Liver (tissue), 3 donors: ENCODE data around the gene CHID1.

Source experiments
- ATF3 ChIP-seq: IDR thresholded peaks from 2 replicates; pipeline ENCODE4 v1.6.1; 2016; ENCODE audit warnings: antibody characterized with exemption
- CTCF ChIP-seq: fragments of 150-350 bp; IDR thresholded peaks from 2 replicates; pipeline ENCODE4 v1.5.1; 2017; ENCODE audit warnings: improper control_type of control experiment, low read depth, low read length; ENCODE audit not compliant: missing input control
- FOXA1 ChIP-seq: IDR thresholded peaks from 2 replicates; pipeline ENCODE4 v1.6.1; 2016; ENCODE audit warnings: antibody characterized with exemption
- HNF4G ChIP-seq: IDR thresholded peaks from 2 replicates; pipeline ENCODE4 v1.6.1; 2016; ENCODE audit warnings: antibody characterized with exemption
- MAX ChIP-seq: IDR thresholded peaks from 2 replicates; pipeline ENCODE4 v1.6.1; 2016; ENCODE audit warnings: antibody characterized with exemption
- RAD21 ChIP-seq, 2 donors: IDR thresholded peaks; 2 replicates each; pipeline ENCODE4 v1.6.1; 2016; ENCODE audit warnings: antibody characterized with exemption in 2 of 2, mild to moderate bottlenecking in 2 of 2
- REST ChIP-seq: IDR thresholded peaks from 2 replicates; pipeline ENCODE4 v1.6.1; 2016; ENCODE audit warnings: antibody characterized with exemption, mild to moderate bottlenecking
- donor health status: healthy.
- donor health status: healthy.

- no peak for TF ChIP-seq CTCF
- no peak for TF ChIP-seq RAD21 (IDR thresholded peaks at IDR 0.05)
- no peak for TF ChIP-seq MAX
- no peak for TF ChIP-seq HNF4G
- TF ChIP-seq FOXA1: no peak
- no peak for TF ChIP-seq REST
- TF ChIP-seq ATF3: no peak
Observed at GRCh38 chr11:910589-911030, at the start of gene CHID1.
